CD4-positive, alpha-beta memory T cell (primary cell): ENCODE measurements around the gene KLRC3. TPM values are rescaled to one million over a fixed set of nuclear protein-coding genes. Genes with fewer than 3 reads are reported as not detected.
"Not testable (repeated sequence)": the region's sequence is repeated elsewhere in the genome, so short reads cannot be mapped to it uniquely, and the experiment has no call there.

ENCODE experiments used
- CTCF ChIA-PET: fragments of 350-600 bp; sonication (Branson Sonifier 250); formaldehyde crosslinking; loops from one replicate; lab custom pipeline; 2021; ENCODE audit warnings: inconsistent platforms; ENCODE audit not compliant: partially characterized antibody; lab: Charles Lee
- POLR2A ChIA-PET: fragments of 350-600 bp; sonication (Branson Sonifier 250); formaldehyde crosslinking; loops from one replicate; lab custom pipeline; 2021; ENCODE audit not compliant: partially characterized antibody; lab: Charles Lee
- DNase-seq, 5 donors: peaks; one replicate each; pipeline versions ENCODE4 v3.0.0 to v3.0.0-alpha.2; 2020 to 2022; ENCODE audit warnings: mixed read lengths in 1 of 5
- H3K27ac ChIP-seq: one replicate; pipeline ENCODE4 v1.7.0; 2013; ENCODE audit warnings: low read depth, low read length
- H3K27me3 ChIP-seq: 2 replicates; pipeline ENCODE4 v1.7.0; 2013; ENCODE audit warnings: mild to moderate bottlenecking, low read length, moderate library complexity; ENCODE audit not compliant: insufficient read depth
- H3K36me3 ChIP-seq: 2 replicates; pipeline ENCODE4 v1.7.0; 2013; ENCODE audit warnings: mild to moderate bottlenecking, low read length, moderate library complexity; ENCODE audit not compliant: insufficient read depth
- H3K4me1 ChIP-seq: 2 replicates; pipeline ENCODE4 v1.7.0; 2013; ENCODE audit warnings: mild to moderate bottlenecking, low read length, moderate library complexity; ENCODE audit not compliant: insufficient read depth
- H3K4me3 ChIP-seq, 2 donors: one replicate each; pipeline ENCODE4 v1.7.0; 2013; ENCODE audit warnings: low read length in 2 of 2, mild to moderate bottlenecking in 1 of 2
- H3K9me3 ChIP-seq, 2 donors: one replicate each; pipeline ENCODE4 v1.7.0; 2013; ENCODE audit warnings: low read length in 2 of 2, control low read depth in 1 of 2; ENCODE audit not compliant: control insufficient read depth in 1 of 2
- H3K27ac Mint-ChIP-seq, 7 donors: one replicate each; pipeline ENCODE4 v1.8.0; 2020 to 2021; ENCODE audit warnings: mixed read lengths in 7 of 7, mild to moderate bottlenecking in 6 of 7, inconsistent platforms in 3 of 7, moderate library complexity in 3 of 7
- H3K27me3 Mint-ChIP-seq, 2 donors: one replicate each; pipeline ENCODE4 v1.8.0; 2020 to 2021; ENCODE audit warnings: mixed read lengths in 2 of 2
- H3K36me3 Mint-ChIP-seq, 2 donors: one replicate each; pipeline ENCODE4 v1.8.0; 2020 to 2021; ENCODE audit warnings: mixed read lengths in 2 of 2, inconsistent platforms in 1 of 2, mild to moderate bottlenecking in 1 of 2
- H3K4me1 Mint-ChIP-seq, 4 donors: one replicate each; pipeline ENCODE4 v1.8.0; 2020 to 2021; ENCODE audit warnings: mixed read lengths in 4 of 4, mild to moderate bottlenecking in 1 of 4
- H3K4me3 Mint-ChIP-seq, 8 donors: one replicate each; pipeline ENCODE4 v1.8.0; 2020 to 2021; ENCODE audit warnings: mixed read lengths in 8 of 8, mild to moderate bottlenecking in 7 of 8, moderate library complexity in 6 of 8, inconsistent platforms in 3 of 8
- H3K9me3 Mint-ChIP-seq, 8 donors: one replicate each; pipeline ENCODE4 v1.8.0; 2020 to 2021; ENCODE audit warnings: mixed read lengths in 8 of 8, mild to moderate bottlenecking in 5 of 8, inconsistent platforms in 3 of 8, moderate library complexity in 1 of 8
- intact Hi-C: fragments of 100-400 bp; cut with micrococcal nuclease; formaldehyde crosslinking; loops from one replicate; pipeline ENCODE4 v1.15.1; 2023
- polyA plus RNA-seq, 2 donors: library from polyadenylated mRNA; unstranded; fragments of 300-500 nt; fragmentation: Illumina TruSeq; gene quantifications; one replicate each; pipeline ENCODE4 v1.2.3, GENCODE V29; 2021
- total RNA-seq, 2 experiments: library from RNA; stranded (reverse); gene quantifications; one replicate each; pipeline ENCODE4 v1.2.3, GENCODE V29; 2021

The KLRC3 gene
- total and polyA plus RNA-seq, 4 experiments from 2014 or later = not detected

GRCh38 chr12:10392394-10392930 lies 27.9 kb downstream of the KLRC3 start:
- Mint-ChIP-seq H3K36me3 (no peaks in the 10 kb centered on the region), H3K9me3 (no peaks in the 10 kb centered on the region), H3K27ac (no peak overlapping the region), H3K4me3 (no peak overlapping the region), H3K4me1 (peaks cover 0 to 1% (median 0%) of the 10 kb centered on the region in 4 donors), H3K27me3 (peaks cover 19% of the 10 kb centered on the region in 2 donors)
- CTCF ChIA-PET = no interaction called here
- POLR2A ChIA-PET = no interaction called here
- Histone ChIP-seq H3K4me1 (no peaks in the 10 kb centered on the region), H3K27ac (no peak overlapping the region), H3K36me3 (no peaks in the 10 kb centered on the region), H3K9me3 (no peaks in the 10 kb centered on the region), H3K27me3 (no peaks in the 10 kb centered on the region), H3K4me3 (no peak overlapping the region)
- no peak for DNase-seq
- intact Hi-C loops = no loop called here

GRCh38 chr12:10390991-10391390 lies 29.4 kb downstream of the KLRC3 start:
- H3K9me3 Mint-ChIP-seq, H3K4me3 ChIP-seq, H3K36me3 ChIP-seq, CTCF ChIA-PET, H3K27me3 ChIP-seq, H3K27ac Mint-ChIP-seq, H3K4me3 Mint-ChIP-seq, H3K36me3 Mint-ChIP-seq, H3K27ac ChIP-seq, H3K4me1 Mint-ChIP-seq, DNase-seq, POLR2A ChIA-PET, H3K4me1 ChIP-seq, H3K9me3 ChIP-seq, intact Hi-C loops: not testable (repeated sequence)
- peaks cover 19% of the 10 kb centered on the region in 2 donors for H3K27me3 Mint-ChIP-seq

GRCh38 chr12:10389904-10390303 lies 30.5 kb downstream of the KLRC3 start, which contains the start of gene KLRK1:
Gene KLRK1, minus strand, starts transcription at chr12:10390041. Its CDS starts 1,231 bp downstream, at chr12:10388810.
- no peaks in the 10 kb centered on the region for H3K36me3 Mint-ChIP-seq
- H3K4me1 Mint-ChIP-seq = peaks cover 0 to 1% (median 0%) of the 10 kb centered on the region in 4 donors
- H3K4me3 Mint-ChIP-seq = peak within 1 kb of the TSS in 1 of 8 donors; percentile 15
- intact Hi-C loops = no loop called here
- Histone ChIP-seq H3K4me1 (no peaks in the 10 kb centered on the region), H3K36me3 (no peaks in the 10 kb centered on the region), H3K27ac (no peak within 1 kb of the TSS), H3K9me3 (no peaks in the 10 kb centered on the region), H3K27me3 (no peaks in the 10 kb centered on the region), H3K4me3 (no peak within 1 kb of the TSS)
- H3K27me3 Mint-ChIP-seq = peaks cover 18 to 19% of the 10 kb centered on the region in 2 donors
- H3K27ac Mint-ChIP-seq = no peak within 1 kb of the TSS
- no peaks in the 10 kb centered on the region for H3K9me3 Mint-ChIP-seq
- ChIA-PET CTCF (no interaction called here), POLR2A (no interaction called here)
- no peak for DNase-seq

- peak overlapping the region in 1 of 8 donors; percentile 15 for H3K4me3 Mint-ChIP-seq
- H3K27ac ChIP-seq = no peak overlapping the region
- intact Hi-C loops = no loop called here
- no peaks in the 10 kb centered on the region for H3K36me3 Mint-ChIP-seq
- no peaks in the 10 kb centered on the region for H3K36me3 ChIP-seq
- no peaks in the 10 kb centered on the region for H3K27me3 ChIP-seq
- peaks cover 15 to 19% of the 10 kb centered on the region in 2 donors for H3K27me3 Mint-ChIP-seq
- H3K4me1 Mint-ChIP-seq = peaks cover 0 to 1% (median 0%) of the 10 kb centered on the region in 4 donors
- ChIA-PET CTCF (no interaction called here), POLR2A (no interaction called here)
- H3K4me3 ChIP-seq = no peak overlapping the region
- H3K27ac Mint-ChIP-seq = no peak overlapping the region
- no peak for DNase-seq
- H3K4me1 ChIP-seq = no peaks in the 10 kb centered on the region
- no peaks in the 10 kb centered on the region for H3K9me3 ChIP-seq
- H3K9me3 Mint-ChIP-seq = peaks cover 0 to 4% (median 0%) of the 10 kb centered on the region in 8 donors
Measured at GRCh38 chr12:10388624-10389413, 31.6 kb downstream of the KLRC3 start.

GRCh38 chr12:10387498-10387897 lies 32.9 kb downstream of the KLRC3 start:
- DNase-seq, H3K9me3 Mint-ChIP-seq, H3K36me3 Mint-ChIP-seq, H3K4me3 ChIP-seq, POLR2A ChIA-PET, H3K27me3 ChIP-seq, intact Hi-C loops, H3K36me3 ChIP-seq, CTCF ChIA-PET, H3K4me3 Mint-ChIP-seq, H3K27ac Mint-ChIP-seq, H3K9me3 ChIP-seq, H3K4me1 Mint-ChIP-seq, H3K4me1 ChIP-seq, H3K27ac ChIP-seq: not testable (repeated sequence)
- H3K27me3 Mint-ChIP-seq = peaks cover 10 to 18% of the 10 kb centered on the region in 2 donors

GRCh38 chr12:10386857-10387256 lies 33.5 kb downstream of the KLRC3 start:
- POLR2A ChIA-PET = no interaction called here
- H3K9me3 ChIP-seq = no peaks in the 10 kb centered on the region
- no peaks in the 10 kb centered on the region for H3K4me1 ChIP-seq
- H3K27me3 Mint-ChIP-seq = peaks cover 9 to 18% of the 10 kb centered on the region in 2 donors
- no peak overlapping the region for H3K27ac Mint-ChIP-seq
- H3K4me3 Mint-ChIP-seq = no peak overlapping the region
- no peak overlapping the region for H3K4me3 ChIP-seq
- no peaks in the 10 kb centered on the region for H3K36me3 ChIP-seq
- CTCF ChIA-PET = no interaction called here
- no peaks in the 10 kb centered on the region for H3K27me3 ChIP-seq
- no peaks in the 10 kb centered on the region for H3K36me3 Mint-ChIP-seq
- H3K9me3 Mint-ChIP-seq = peaks cover 0 to 4% (median 0%) of the 10 kb centered on the region in 8 donors
- peaks cover 0 to 1% (median 0%) of the 10 kb centered on the region in 4 donors for H3K4me1 Mint-ChIP-seq
- intact Hi-C loops = no loop called here
- DNase-seq = no peak
- no peak overlapping the region for H3K27ac ChIP-seq

GRCh38 chr12:10385166-10385613 lies 35.2 kb downstream of the KLRC3 start:
- CTCF ChIA-PET = no interaction called here
- no peak overlapping the region for H3K4me3 Mint-ChIP-seq
- Histone ChIP-seq H3K9me3 (no peaks in the 10 kb centered on the region), H3K27ac (no peak overlapping the region), H3K36me3 (no peaks in the 10 kb centered on the region), H3K4me3 (no peak overlapping the region), H3K4me1 (no peaks in the 10 kb centered on the region), H3K27me3 (peaks cover 5% of the 10 kb centered on the region)
- H3K9me3 Mint-ChIP-seq = peaks cover 0 to 4% (median 0%) of the 10 kb centered on the region in 8 donors
- intact Hi-C loops = no loop called here
- POLR2A ChIA-PET = no interaction called here
- H3K4me1 Mint-ChIP-seq = peaks cover 0 to 1% (median 0%) of the 10 kb centered on the region in 4 donors
- no peak for DNase-seq
- no peak overlapping the region for H3K27ac Mint-ChIP-seq
- no peaks in the 10 kb centered on the region for H3K36me3 Mint-ChIP-seq
- H3K27me3 Mint-ChIP-seq = peaks cover 8 to 18% of the 10 kb centered on the region in 2 donors
